Retinal pigment epithelial cell (primary cell): ENCODE data around the gene PLXNA4.

Source experiments
- DNase-seq: peaks from one replicate; pipeline ENCODE4 v3.0.0-alpha.2; 2010; ENCODE audit warnings: low read depth
- H3K4me3 ChIP-seq: 2 replicates; pipeline ENCODE4 v1.5.1; 2011; ENCODE audit warnings: mild to moderate bottlenecking, low read length, control low read depth, moderate library complexity
- TF ChIP-seq, protein P1 (sequence below): conservative IDR thresholded peaks from 2 replicates; pipeline ENCODE4 v1.5.1; 2011; ENCODE audit warnings: low read depth, low read length, control low read depth, inconsistent platforms

PLXNA4 gene

DNA sequence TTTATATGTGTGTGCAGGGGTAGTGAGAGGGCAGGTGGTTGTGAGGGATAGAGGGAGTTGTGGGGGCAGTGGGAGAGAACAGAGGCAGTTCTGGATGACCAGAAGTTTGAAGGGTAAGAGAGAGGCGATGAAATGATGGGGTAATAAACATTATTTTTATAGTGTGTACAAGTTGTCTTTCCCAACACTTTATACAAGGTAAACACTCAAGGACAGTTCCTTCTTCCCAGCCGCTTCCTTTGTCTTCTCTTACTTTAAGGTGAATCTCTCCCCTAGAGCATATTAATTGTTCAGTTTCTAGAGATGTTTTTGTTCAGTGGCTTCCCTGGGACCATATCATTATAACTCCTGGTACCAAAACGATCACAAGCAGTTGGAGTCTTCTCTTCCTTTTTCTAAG, 475.8 kb downstream of the PLXNA4 start:
- TF ChIP-seq, protein P1, sequence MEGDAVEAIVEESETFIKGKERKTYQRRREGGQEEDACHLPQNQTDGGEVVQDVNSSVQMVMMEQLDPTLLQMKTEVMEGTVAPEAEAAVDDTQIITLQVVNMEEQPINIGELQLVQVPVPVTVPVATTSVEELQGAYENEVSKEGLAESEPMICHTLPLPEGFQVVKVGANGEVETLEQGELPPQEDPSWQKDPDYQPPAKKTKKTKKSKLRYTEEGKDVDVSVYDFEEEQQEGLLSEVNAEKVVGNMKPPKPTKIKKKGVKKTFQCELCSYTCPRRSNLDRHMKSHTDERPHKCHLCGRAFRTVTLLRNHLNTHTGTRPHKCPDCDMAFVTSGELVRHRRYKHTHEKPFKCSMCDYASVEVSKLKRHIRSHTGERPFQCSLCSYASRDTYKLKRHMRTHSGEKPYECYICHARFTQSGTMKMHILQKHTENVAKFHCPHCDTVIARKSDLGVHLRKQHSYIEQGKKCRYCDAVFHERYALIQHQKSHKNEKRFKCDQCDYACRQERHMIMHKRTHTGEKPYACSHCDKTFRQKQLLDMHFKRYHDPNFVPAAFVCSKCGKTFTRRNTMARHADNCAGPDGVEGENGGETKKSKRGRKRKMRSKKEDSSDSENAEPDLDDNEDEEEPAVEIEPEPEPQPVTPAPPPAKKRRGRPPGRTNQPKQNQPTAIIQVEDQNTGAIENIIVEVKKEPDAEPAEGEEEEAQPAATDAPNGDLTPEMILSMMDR: no peak
- no peak overlapping the region for H3K4me3 ChIP-seq

DNA sequence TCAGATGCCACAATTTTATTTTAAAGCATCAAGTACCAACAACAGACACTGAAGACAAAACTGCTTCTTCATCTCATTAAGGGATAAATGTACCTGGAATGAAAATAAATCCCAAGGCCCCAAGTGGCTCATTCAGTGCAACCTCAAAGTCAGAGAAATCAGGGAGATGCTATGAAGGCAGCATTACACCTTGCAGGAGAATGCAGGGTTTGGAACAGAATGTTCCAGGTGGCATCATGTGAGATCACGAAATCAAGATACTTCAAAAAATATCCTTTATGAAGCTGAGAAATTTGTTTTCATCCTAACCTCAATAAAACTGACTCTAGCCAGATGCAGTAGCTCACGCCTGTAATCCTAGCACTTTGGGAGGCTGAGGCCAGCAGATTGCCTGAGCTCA, 477.1 kb downstream of the PLXNA4 start:
- TF ChIP-seq, protein P1: no peak
- H3K4me3 ChIP-seq: no peak overlapping the region
- no peak for DNase-seq

More for the DNA sequence above, 475.8 kb downstream of the PLXNA4 start:
- no peak for DNase-seq

DNA sequence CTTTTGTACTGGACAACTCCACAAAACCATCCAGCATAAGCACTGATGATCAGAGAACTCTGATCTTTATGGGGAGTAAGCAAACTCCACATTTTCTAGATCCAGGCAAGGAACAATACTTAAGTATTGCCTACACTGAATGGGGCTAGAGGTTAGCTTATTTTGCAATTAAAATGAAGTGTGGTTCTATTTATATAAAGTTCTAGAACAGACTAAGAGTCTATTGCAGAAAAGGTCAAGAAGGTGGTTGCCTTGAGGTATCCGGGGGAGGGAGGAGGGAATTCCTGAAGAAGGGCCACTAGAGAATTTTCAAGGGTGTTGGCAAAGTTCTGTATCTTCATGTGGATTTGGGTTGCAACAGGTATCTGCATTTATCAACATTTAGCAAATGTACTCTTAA, 477.9 kb downstream of the PLXNA4 start:
- no peak for DNase-seq
- TF ChIP-seq, protein P1: no peak

DNA sequence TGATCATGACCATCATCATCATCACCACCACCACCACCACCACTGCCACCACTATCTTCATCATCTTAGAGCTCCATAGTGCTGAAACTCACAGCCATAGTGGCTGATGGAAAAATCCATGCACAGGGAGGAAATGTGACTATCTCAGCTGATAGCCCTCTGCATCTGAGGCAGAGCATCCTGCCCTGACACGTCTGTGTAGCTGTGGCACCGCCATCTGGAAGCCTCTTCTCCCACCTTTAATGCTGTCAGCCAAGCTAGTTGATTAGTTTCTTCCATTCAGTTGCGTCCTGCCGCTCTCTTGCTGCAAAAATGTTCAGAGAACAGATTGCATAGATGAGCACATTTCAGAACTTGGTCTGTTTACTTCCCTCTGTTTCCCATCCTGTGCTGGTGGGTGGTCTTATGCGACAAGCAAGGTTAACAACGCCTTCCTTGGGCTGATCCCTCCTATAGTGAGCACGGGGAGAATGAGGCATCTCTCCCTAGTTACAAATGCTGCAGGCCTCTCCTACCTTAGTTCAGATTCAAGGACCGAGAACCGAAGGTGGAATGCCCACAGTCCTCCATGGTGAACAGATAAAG, 478.6 kb downstream of the PLXNA4 start:
- no peak overlapping the region for H3K4me3 ChIP-seq
- DNase-seq: no peak
- TF ChIP-seq, protein P1: no peak

More for the DNA sequence above, 477.9 kb downstream of the PLXNA4 start:
- no peak overlapping the region for H3K4me3 ChIP-seq

DNA sequence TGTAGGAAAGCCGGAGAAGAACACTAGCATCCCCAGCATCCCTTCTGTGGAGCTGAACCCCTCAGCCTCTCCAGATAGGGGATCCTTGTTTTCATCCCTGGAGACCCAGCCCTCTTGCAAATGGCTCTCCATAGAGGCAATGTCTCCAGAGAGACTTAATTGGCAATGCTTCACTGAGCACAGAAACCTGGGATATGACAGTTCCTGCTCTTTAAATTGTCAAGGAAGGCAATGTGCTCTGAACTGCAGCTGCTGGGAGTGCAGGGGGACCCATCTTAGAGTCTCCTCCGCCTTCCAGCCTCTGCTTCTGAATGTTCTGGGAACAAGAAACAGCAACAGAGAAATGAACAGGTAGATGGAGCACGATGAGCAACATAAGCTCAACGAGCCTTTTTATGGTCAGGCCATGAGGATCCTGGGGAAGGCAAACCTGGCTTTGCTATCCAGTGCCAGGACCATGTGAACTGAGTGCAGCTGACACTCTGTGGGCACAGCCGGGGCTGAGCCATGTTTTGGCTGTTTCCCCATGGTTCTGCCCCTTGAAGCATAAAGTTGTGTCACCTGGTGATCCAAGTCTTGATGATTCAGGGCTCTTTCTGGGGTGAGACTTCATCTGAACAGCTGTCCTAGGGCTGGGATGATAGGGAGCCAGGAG, 481.0 kb downstream of the PLXNA4 start:
- H3K4me3 ChIP-seq: no peak overlapping the region
- TF ChIP-seq, protein P1: no peak
- DNase-seq: no peak

DNA sequence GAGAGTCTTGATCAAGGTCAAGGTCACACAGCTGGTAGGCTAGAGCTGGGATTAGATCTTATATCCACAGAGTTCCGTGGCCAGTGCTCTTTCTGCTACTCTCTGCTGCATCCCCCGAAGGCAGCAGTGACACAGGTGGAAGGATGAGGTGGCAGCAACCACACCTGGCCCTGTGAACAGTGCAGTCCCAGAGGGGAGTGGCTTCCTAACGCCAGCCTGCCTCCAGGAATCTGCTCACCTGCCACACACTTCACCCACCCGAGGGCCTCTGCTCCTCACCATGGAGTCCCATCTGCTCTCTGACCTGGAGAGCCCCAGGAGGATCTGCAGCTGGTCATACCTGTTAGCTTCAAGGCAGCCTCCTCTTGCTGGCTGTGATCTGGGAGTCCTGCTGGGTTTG, 484.2 kb downstream of the PLXNA4 start:
- no peak for DNase-seq
- no peak overlapping the region for H3K4me3 ChIP-seq
- TF ChIP-seq, protein P1: no peak

DNA sequence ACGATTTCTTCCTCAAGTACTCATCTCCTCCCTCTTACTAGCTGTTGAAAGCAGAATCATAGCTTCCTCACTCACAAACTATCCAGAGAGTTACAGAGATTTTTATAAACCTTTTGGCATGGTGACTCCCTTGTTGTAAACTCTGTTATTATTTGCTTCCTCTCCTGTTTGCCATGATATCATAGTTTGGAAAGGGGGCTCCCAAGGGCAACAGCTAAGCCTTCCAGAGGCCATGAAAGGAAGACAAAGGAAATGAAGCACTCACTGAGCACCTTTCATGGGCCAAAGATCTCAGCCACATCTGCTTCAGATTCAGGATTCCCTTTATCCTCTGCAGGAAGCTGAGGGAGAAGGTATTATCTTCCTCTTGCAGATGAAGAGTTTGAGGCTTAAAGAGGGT, 484.6 kb downstream of the PLXNA4 start:
- H3K4me3 ChIP-seq: no peak overlapping the region
- TF ChIP-seq, protein P1: no peak
- DNase-seq: no peak
